HG03342 (cell line): ENCODE data around the gene USP21.
"Not testable (repeated sequence)": the region's sequence is repeated elsewhere in the genome, so short reads cannot be mapped to it uniquely, and the experiment has no call there.

Experiments
- ATAC-seq: cut with Tn5 transposase; IDR thresholded peaks from one replicate; pipeline ENCODE4 v1.9.1; 2021; ENCODE audit warnings: mild to moderate bottlenecking, moderate library complexity; ENCODE audit not compliant: unreplicated experiment

The USP21 gene, protein sequence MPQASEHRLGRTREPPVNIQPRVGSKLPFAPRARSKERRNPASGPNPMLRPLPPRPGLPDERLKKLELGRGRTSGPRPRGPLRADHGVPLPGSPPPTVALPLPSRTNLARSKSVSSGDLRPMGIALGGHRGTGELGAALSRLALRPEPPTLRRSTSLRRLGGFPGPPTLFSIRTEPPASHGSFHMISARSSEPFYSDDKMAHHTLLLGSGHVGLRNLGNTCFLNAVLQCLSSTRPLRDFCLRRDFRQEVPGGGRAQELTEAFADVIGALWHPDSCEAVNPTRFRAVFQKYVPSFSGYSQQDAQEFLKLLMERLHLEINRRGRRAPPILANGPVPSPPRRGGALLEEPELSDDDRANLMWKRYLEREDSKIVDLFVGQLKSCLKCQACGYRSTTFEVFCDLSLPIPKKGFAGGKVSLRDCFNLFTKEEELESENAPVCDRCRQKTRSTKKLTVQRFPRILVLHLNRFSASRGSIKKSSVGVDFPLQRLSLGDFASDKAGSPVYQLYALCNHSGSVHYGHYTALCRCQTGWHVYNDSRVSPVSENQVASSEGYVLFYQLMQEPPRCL

DNA sequence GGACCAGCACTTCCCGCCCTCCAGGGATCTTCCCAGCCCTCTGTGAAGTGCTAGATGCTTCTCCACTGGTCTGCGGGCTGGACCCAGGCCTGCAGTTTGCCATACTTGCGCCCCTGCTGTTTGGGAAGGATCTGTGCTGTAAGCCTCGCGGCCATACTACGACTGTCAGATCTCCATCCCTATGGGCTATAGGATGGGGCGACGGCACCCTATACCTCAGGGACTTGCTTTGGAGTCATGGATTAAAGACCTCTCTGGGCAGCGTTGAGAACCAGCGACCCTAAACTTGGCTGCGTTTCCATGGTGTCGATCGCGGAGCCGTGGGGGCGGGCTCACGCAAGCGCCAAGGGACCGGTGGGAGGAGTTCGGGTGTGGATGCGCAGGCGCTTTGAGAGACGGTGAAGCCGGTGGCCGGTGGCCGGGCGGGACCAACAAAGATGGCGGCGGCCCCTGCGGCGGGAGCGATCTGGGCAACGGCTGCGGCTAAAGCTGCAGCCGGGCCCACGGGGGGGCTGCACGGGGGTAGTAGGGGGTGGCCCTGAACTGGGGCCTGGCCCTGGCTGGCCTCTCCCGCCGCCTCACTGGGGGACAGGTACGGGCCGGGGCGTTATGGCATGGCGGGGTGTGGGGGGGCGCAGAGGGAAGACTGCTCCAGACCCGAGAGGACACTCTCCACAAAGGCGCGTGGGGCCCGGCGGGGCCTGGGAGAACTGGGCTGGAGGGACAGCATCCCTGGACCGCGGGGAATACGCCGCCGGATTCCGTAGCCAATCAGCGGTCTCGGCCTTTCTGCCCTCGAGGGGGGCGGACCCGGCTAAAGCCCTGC, at the start of gene USP21:
TSS of gene USP21 (plus strand) at position 414 of the 826 bp plus-strand sequence. CDS start 1,141 bp downstream, outside the sequence.
- ATAC-seq = peak; percentile 75

DNA sequence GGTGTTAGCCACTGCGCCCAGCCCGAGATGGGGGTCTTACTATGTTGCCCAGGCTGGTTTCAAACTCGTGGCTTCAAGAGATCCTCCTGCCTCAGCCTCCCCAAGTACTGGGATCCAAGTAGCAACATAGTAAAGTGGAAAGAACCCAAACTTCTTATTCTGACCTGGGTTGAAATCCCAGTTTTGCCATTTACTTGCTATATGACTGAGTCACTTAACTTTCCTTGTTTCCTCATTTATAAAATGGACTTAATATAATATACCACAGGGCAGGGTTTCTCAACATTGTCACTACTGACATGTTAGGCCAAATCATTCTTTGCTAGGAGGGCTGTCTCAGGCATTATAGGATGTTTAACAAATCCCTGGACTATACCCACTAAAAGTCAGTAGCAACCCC, 48.2 kb upstream of the USP21 start:
- ATAC-seq = no peak

DNA sequence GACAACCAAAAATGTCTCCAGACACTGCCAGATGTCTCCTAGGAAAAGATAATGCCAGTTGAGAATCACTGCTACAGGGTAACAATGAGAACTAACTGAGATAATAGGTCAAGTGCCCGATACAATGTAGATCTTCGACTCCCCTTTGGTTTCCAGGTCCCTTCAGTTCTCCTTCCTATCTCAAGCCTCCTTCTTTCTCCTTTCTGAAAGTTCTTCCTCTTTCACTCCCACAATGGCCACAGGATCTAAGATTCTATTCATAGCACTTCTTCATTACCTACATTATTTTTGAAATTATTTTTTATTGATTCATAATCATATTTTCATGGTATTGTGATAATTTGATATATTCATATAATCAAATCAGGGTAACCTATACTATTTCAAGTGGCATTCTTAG, 47.8 kb upstream of the USP21 start:
- ATAC-seq = no peak

DNA sequence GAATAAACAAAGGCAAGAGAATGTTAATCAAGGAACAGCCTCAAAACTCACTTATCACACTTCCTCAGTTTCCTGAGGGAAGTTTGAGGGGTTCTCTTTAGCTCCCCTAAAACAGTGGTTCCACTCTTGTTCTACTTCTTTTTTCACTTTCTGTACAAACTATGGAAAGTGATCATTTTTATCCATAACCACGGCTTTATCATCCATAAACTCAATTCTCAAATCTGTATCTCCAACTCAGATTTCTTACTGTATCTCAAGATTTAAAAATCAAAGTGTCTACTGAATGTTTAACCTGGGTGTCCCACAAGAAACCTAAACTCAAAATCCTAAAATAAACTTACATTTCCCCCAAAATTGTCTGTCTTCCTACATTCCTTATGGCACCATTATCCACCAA, 45.4 kb upstream of the USP21 start:
- no peak for ATAC-seq

DNA sequence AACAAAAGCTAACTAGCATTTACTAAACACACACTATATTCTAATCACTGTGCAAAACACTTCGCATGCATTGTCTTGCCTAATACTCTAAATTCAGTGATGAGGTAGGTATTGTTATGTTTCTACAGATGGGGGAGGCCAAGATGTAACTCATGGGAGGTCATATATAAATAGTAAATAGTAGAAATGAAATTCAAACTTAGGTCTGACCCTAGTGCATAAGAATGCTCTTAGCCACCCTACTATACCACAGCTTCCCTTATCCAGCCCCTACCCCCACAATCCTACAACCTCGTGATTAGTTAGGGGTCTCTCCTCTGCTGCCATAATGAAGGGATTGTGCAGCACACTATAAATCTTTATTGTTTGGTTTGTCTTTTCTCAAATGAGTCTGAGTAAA, 44.7 kb upstream of the USP21 start:
- ATAC-seq = no peak

DNA sequence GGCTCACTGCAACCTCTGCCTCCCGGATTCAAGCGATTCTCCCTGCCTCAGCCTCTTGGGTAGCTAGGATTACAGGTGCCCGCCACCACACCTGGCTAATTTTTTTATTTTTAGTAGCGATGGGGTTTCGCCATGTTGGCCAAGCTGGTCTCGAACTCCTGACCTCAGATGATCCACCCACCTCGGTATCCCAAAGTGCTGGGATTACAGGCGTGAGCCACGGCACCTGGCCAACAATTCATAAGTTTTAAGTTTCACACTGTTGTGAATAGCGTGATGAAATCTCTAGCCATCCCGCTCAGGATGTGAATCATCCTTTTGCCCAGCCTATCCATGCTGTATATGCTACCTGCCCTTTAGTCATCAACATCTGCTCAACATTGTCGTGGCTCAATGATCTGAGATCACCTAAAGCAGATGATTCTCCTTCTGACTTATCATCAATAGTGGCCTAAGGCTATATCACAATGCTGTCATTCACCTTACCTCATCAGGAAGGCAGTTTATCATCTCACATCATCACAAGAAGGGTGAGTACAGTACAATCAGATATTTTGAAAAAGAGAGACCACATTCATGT, 44.1 kb upstream of the USP21 start:
- no peak for ATAC-seq

DNA sequence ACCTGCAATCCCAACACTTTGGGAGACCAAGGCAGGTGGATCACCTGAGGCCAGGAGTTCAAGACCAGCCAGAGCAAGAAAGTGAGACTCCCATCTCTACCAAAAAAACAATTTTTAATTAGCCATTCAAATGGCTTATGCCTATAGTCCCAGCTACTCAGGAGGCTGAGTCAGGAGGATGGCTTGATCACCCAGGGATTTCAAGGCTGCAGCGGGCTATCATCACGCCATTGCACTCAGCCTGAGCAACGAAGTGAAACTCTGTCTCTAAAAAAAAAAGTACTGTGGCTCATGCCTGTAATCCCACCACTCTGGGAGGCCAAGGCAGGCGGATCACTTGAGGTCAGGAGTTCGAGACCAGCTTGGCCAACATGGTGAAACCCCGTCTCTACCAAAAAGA, 43.3 kb upstream of the USP21 start:
- not testable (repeated sequence) for ATAC-seq

DNA sequence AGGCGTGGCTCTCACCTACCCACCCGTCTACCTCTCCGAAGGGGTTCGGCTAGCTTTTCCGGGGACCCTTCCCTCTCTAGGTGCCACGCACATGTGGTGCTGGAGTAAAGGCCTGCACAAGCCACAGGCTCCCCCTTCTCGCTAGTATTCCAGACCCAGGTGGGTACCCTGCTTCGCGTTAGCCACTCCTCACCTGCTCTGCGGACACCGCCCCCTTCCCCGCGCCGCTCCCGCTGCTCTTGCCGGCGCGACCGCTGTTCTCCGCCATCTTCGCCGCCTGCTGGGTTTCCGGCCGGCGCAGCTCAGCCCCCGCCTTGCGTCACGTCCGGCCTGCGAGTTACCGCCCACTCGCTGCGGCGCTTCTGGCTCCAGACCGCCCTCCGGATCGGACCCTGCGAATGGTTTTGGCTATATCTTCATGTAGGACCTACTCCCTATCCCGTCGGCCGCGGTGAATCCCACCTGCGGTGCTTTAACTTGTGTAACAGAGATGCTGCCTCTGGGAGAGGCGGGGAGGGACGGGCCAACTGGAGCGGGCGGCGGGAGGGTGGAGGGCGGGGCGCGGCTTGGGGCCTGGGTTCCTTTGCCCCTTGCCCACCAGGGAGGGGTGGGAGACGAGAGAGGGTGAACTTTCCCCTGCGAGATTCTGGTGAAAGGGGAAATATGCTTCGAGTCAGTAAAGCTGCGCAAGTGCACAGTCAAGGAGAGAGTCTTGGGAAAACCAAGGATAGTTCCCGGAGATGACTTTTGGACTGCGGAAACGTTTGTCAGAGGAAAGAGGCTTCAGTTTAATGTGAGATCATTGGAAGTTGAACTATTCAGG, 41.3 kb upstream of the USP21 start, which contains the start of the genes NIT1 and PFDN2:
TSS of gene NIT1 (plus strand) at position 347 of the 823 bp plus-strand sequence. CDS start at position 419, 72 bp downstream.
TSS of gene PFDN2 (minus strand) at position 279 of the 823 bp plus-strand sequence. CDS start at position 268, 11 bp downstream.
- peak; percentile 82 for ATAC-seq

DNA sequence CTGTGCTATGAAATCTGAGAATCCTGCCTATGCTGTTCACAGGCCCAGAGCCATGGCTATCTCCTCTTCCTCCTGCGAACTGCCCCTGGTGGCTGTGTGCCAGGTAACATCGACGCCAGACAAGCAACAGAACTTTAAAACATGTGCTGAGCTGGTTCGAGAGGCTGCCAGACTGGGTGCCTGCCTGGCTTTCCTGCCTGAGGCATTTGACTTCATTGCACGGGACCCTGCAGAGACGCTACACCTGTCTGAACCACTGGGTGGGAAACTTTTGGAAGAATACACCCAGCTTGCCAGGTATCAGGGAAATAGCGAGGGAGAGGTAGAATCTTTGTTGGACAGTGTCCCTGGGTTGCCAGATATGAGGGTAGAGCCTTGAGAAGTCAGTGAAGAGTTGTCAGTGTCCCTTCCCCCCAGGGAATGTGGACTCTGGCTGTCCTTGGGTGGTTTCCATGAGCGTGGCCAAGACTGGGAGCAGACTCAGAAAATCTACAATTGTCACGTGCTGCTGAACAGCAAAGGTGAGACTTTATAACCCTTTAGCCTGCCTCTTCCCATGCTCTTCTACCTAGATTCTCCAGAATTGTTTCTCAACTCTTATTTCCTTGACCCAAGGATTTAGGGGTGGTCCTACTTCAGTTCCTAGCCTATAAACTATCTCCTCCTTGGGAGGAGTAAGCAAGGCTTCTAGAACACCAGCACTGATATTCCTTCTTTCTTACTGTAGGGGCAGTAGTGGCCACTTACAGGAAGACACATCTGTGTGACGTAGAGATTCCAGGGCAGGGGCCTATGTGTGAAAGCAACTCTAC, 40.0 kb upstream of the USP21 start:
- peak; percentile 40 for ATAC-seq

DNA sequence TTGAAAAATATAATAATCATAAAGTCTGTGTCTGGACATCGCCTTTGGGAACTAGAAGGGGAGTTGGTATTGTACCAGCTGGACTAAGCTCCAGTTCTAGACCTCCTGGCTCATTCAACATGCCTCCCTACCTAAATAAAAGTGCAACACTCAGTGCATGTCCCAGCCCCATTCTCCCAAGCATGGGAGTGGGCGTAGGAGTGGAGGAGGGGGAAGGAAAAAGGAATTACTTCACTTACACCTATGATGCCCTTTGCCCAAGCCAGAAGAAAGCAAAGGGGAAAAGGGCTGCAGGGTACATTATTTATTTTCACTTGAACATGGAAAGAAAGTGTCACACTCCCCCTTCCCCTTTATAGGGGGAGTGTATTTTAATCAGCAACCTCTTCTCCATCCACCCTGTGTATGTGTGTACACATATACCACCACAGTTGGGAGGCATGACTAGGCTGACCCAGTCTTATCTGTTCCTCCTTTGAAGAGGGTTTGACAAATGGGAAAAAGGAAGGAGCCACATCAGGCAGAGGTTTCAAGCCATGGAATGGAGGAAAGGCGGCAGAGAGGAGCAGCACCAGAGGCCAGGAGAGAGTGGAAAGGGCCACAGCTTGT, 38.2 kb upstream of the USP21 start:
- no peak for ATAC-seq

DNA sequence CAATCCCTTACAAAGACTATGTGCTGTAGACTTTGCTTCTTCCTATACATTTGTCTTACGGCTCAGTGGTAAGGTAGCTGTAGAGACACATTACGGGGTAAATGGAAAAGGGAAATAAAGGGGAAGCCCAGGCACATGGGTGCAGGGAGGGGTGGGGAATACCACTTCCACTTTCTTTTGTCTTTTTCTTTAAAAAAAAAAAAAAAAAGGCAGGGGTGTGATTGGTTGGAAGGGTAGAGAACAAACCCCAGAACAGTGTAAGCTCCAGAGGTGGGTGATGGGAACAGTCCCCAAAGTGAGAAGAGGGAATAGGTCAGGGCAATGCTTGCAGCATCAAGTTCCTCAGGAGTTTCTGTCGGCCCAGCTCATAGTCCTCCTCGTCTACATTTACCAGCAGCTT, 37.5 kb upstream of the USP21 start:
- ATAC-seq = no peak

DNA sequence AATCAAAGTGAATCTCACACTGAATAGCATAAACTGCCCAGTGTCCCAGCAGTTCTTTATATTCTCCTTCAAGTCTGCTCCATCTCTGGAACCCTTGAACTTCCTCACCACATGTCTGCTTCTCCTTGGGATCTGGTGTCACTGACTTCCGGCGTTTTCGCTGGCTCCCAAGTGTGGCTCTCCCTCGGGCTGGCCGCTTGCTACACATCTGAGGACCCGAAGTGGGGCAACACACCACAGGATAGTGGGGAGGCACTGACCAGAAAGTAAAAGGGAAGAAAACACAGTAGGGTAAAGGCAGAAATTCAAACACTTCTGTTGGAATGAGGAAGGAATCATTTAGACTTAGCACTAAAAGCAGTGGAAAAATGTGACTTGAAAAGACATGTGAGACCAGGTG, 36.3 kb upstream of the USP21 start:
- ATAC-seq = no peak

DNA sequence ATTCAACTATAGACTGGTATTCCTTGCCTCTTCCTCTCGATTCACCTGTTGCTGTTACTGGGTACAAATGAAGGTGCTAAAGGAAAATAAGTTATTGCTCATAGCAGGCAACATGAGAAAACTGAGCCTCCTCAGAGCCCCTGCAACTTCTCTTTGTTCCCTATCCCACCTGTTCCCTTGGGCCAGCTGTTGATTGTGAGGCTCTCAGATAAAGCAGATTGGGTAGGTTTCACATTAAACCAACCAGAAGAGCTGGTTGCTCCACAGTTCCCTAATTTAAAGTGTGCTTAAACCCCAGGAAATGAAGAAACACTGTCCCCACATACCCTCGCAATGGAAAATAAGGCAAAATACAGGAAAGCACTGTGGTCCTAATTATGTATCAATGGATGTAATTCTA, 31.7 kb upstream of the USP21 start:
- no peak for ATAC-seq

DNA sequence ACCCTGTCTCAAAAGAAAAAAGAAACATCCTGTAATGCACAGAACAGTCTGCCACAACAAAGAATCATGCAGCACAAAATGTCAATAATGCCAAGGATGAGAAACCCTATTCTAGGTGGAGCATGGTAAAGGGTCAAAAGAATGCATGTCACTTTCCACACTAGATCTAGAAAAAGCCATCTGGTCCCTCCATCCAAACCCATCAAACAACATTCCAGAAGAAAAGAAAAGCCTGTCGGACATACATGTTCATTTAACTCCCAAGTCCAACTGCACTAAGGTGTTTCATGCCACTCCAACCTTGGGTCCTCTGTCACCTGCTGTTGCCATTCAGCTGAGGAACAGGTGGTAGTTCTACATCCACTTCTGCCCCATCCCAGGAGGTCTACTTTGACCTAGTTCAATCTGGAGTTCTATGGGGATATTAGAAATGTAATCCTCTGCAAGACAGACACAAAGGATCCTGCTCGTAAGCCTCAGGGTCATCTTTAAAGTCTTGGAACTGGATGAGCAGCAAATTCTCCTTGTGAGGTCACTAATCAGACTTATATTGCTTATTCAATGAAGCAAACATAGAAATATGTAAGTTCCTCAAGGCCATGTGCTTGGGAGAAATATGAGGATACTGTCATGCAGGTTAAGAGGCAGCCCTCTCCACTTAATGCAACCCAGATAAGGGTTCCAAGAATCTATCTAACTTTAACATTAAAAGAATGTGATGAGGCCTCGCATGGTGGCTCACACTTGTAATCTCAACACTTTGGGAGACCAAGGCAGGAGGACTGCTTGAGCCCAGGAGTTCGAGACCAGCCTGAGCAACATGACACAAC, 30.5 kb upstream of the USP21 start:
- ATAC-seq = no peak

DNA sequence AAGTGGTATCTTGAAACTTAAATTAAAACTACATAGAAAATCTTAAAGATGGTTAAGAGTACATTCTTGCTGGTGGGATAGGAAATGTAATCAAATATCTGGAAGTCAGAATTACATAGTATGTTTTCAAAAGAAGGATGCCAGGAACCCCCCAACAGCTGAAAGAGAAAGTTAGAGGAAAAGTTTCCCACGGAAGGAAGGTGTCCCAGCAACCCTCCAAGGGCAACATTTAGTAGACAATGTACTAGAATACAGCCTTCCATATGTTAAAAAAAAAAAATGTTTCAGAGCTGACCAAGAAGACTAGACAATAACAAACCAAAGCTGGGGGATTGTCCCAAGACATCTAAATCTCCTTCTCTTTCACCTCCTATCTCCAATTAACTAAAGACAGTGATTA, 29.0 kb upstream of the USP21 start:
- ATAC-seq = no peak

DNA sequence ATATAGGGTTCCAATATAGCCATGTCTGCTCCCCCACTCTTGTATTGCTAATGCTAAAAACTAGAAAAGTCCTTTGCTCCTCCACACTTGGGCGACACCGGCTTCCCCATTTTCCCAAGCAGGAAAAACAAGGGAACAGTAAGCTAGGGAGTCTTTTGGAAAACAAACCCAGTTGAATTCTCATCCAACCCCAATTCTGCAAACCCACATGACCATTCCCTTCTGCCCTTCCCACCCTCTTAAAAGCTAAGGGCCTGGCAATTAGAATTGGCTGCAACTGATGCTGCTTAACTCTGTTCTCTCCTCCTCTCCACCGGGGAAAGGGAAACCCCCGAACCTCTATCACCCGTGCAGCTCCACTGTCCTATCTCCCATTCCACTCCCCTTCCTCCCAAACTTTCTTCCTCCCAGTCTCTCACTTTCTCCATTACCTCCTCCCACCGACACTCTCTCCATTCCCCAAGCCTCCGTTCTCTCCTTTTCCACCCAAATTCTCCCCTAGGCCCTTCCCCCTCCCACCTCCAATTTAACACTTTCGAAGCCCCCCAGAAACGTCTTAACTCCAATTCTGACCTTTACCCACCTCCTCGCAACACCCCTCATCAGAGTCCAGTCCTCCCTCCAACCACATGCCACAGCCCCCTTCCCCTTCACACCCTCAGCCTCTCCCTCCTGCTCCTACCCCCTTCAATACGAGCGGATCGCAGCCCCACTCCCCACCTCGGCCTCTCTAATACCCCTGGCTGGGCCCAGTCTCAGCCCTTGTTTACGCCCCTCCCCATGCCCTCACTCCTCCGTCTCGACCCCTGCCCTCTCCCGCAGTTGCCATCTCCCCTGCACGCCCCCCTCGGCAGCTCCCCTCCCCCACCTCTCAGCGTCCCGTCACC, 27.5 kb upstream of the USP21 start:
- no peak for ATAC-seq
